ENCODE results near the gene PRDM8. TPM values are rescaled to one million over a fixed set of nuclear protein-coding genes. Genes with fewer than 3 reads are reported as not detected.
A peak's percentile ranks its signal among the peaks of the same experiment; 100 is the strongest.

PRDM8 gene
- total and polyA plus RNA-seq, 2 experiments from 2014 or later, result 0.65 to 1.8 TPM

- WGBS (ENCODE audit: low lambda C conversion rate, missing lambda C conversion rate), result 6% methylated on average over 23 of the region's 23 CpGs
- Histone ChIP-seq H3K27ac (no peak overlapping the region), H2AFZ (no peak overlapping the region), H3K4me3 (no peak overlapping the region), H3K27me3 (peaks cover 96% of the 10 kb centered on the region), H3K79me2 (no peaks in the 10 kb centered on the region), H4K20me1 (ENCODE audit: insufficient read depth, poor library complexity, severe bottlenecking) (no peaks in the 10 kb centered on the region), H3K9me2 (replicated peaks; ENCODE audit: insufficient read depth) (no peaks in the 10 kb centered on the region), H3K9me3 (ENCODE audit: low read depth) (no peaks in the 10 kb centered on the region), H3K4me1 (ENCODE audit: insufficient read depth) (peaks cover 15% of the 10 kb centered on the region), H3K36me3 (replicated peaks; ENCODE audit: insufficient read depth, low read depth) (no peaks in the 10 kb centered on the region), H3K4me2 (peak overlapping the region; percentile 97)
- no peak for TF ChIP-seq CTCF (IDR thresholded peaks at IDR 0.05; ENCODE audit: poor library complexity)
- peak; percentile 87 for TF ChIP-seq EZH2 (IDR thresholded peaks at IDR 0.05; ENCODE audit: borderline replicate concordance)
- TF ChIP-seq EZH2phosphoT487 (IDR thresholded peaks at IDR 0.05; ENCODE audit: low read depth, severe bottlenecking, unreplicated experiment), result peak; percentile 9
- no peak for DNase-seq (ENCODE audit: low spot score)
These were observed 11.3 kb upstream of the PRDM8 start for GRCh38 chr4:80185787-80186548.

- 28% methylated on average over 5 of the region's 5 CpGs for WGBS (ENCODE audit: low lambda C conversion rate, missing lambda C conversion rate)
- Histone ChIP-seq H3K36me3 (replicated peaks; ENCODE audit: insufficient read depth, low read depth) (no peaks in the 10 kb centered on the region), H3K4me3 (no peak overlapping the region), H3K4me1 (ENCODE audit: insufficient read depth) (peaks cover 15% of the 10 kb centered on the region), H3K9me3 (ENCODE audit: low read depth) (no peaks in the 10 kb centered on the region), H2AFZ (no peak overlapping the region), H3K9me2 (replicated peaks; ENCODE audit: insufficient read depth) (no peaks in the 10 kb centered on the region), H3K27ac (no peak overlapping the region), H3K27me3 (peaks cover 98% of the 10 kb centered on the region), H3K79me2 (no peaks in the 10 kb centered on the region), H3K4me2 (no peak overlapping the region), H4K20me1 (ENCODE audit: insufficient read depth, poor library complexity, severe bottlenecking) (no peaks in the 10 kb centered on the region)
- TF ChIP-seq EZH2 (IDR thresholded peaks at IDR 0.05; ENCODE audit: borderline replicate concordance), result no peak
- DNase-seq (ENCODE audit: low spot score), result no peak
These were observed 10.6 kb upstream of the PRDM8 start for GRCh38 chr4:80186676-80187075.

GRCh38 chr4:80187677-80188076, 9.6 kb upstream of the PRDM8 start:
- peaks cover 15% of the 10 kb centered on the region for H3K4me1 ChIP-seq (ENCODE audit: insufficient read depth)
- TF ChIP-seq EZH2phosphoT487 (IDR thresholded peaks at IDR 0.05; ENCODE audit: low read depth, severe bottlenecking, unreplicated experiment), result no peak
- peak; percentile 8 for TF ChIP-seq EZH2 (IDR thresholded peaks at IDR 0.05; ENCODE audit: borderline replicate concordance)
- H3K4me3 ChIP-seq, result no peak overlapping the region
- DNase-seq (ENCODE audit: low spot score), result no peak
- no peaks in the 10 kb centered on the region for H3K79me2 ChIP-seq
- no peaks in the 10 kb centered on the region for H3K9me3 ChIP-seq (ENCODE audit: low read depth)
- no peak overlapping the region for H3K27ac ChIP-seq
- no peaks in the 10 kb centered on the region for H3K9me2 ChIP-seq (replicated peaks; ENCODE audit: insufficient read depth)
- peaks cover 99% of the 10 kb centered on the region for H3K27me3 ChIP-seq
- H4K20me1 ChIP-seq (ENCODE audit: insufficient read depth, poor library complexity, severe bottlenecking), result no peaks in the 10 kb centered on the region
- H3K4me2 ChIP-seq, result no peak overlapping the region
- H2AFZ ChIP-seq, result no peak overlapping the region
- no peaks in the 10 kb centered on the region for H3K36me3 ChIP-seq (replicated peaks; ENCODE audit: insufficient read depth, low read depth)
- 59% methylated on average over 4 of the region's 4 CpGs for WGBS (ENCODE audit: low lambda C conversion rate, missing lambda C conversion rate)

- no peak overlapping the region for H3K4me2 ChIP-seq
- H3K4me3 ChIP-seq, result no peak overlapping the region
- no peaks in the 10 kb centered on the region for H3K9me3 ChIP-seq (ENCODE audit: low read depth)
- H3K9me2 ChIP-seq (replicated peaks; ENCODE audit: insufficient read depth), result no peaks in the 10 kb centered on the region
- DNase-seq (ENCODE audit: low spot score), result no peak
- peaks cover 99% of the 10 kb centered on the region for H3K27me3 ChIP-seq
- 23% methylated on average over 11 of the region's 11 CpGs for WGBS (ENCODE audit: low lambda C conversion rate, missing lambda C conversion rate)
- no peaks in the 10 kb centered on the region for H3K36me3 ChIP-seq (replicated peaks; ENCODE audit: insufficient read depth, low read depth)
- H3K27ac ChIP-seq, result no peak overlapping the region
- no peaks in the 10 kb centered on the region for H4K20me1 ChIP-seq (ENCODE audit: insufficient read depth, poor library complexity, severe bottlenecking)
- no peaks in the 10 kb centered on the region for H3K79me2 ChIP-seq
- no peak overlapping the region for H2AFZ ChIP-seq
- H3K4me1 ChIP-seq (ENCODE audit: insufficient read depth), result peaks cover 15% of the 10 kb centered on the region
- TF ChIP-seq CTCF (IDR thresholded peaks at IDR 0.05; ENCODE audit: poor library complexity) (no peak), EZH2phosphoT487 (IDR thresholded peaks at IDR 0.05; ENCODE audit: low read depth, severe bottlenecking, unreplicated experiment) (no peak), EZH2 (IDR thresholded peaks at IDR 0.05; ENCODE audit: borderline replicate concordance) (no peak)
These were observed 8.9 kb upstream of the PRDM8 start for GRCh38 chr4:80188457-80188800.

All from hepatocyte (in vitro differentiated cells).